ENCODE results near the gene LPIN3.

GRCh38 chr20:41314386-41314785 is 26.2 kb upstream of the LPIN3 start:
- TF ChIP-seq CTCF (conservative IDR thresholded peaks at IDR 0.05; ENCODE audit: low read depth, low read length), result no peak
- TF ChIP-seq EZH2 (IDR thresholded peaks at IDR 0.05; ENCODE audit: low read length, unreplicated experiment), result no peak
- TF ChIP-seq EZH2phosphoT487 (IDR thresholded peaks at IDR 0.05; ENCODE audit: borderline replicate concordance, low read length), result no peak

All from PC-3 (cell line).